GM13976 (cell line): ENCODE measurements around the gene PROB1.

ENCODE experiments used
- DNase-seq: peaks from one replicate; pipeline ENCODE4 v3.0.0; 2012; ENCODE audit warnings: low spot score
- CTCF ChIP-seq: IDR thresholded peaks from 2 replicates; pipeline ENCODE4 v1.5.1; 2012; ENCODE audit warnings: borderline replicate concordance, mild to moderate bottlenecking; ENCODE audit not compliant: insufficient read depth; ENCODE audit errors: extremely low read depth, missing control alignments, control extremely low read depth
- in situ Hi-C: fragments of 300-500 bp; cut with MboI; formaldehyde crosslinking; loops from one replicate; pipeline ENCODE4 v1.12.0; 2022; ENCODE audit warnings: low sequenced_read_pairs, mixed read lengths, inconsistent platforms; ENCODE audit not compliant: unreplicated experiment

Gene PROB1

GRCh38 chr5:139371482-139372435 lies 23.1 kb downstream of the PROB1 start:
- no peak for TF ChIP-seq CTCF
- in situ Hi-C loops, result no loop called here
- no peak for DNase-seq

GRCh38 chr5:139369181-139369580 lies 25.7 kb downstream of the PROB1 start:
- no peak for TF ChIP-seq CTCF
- in situ Hi-C loops, result no loop called here
- DNase-seq, result no peak

GRCh38 chr5:139368613-139369012 lies 26.3 kb downstream of the PROB1 start:
- DNase-seq, result no peak
- no peak for TF ChIP-seq CTCF
- in situ Hi-C loops, result no loop called here

- in situ Hi-C loops, result no loop called here
- no peak for TF ChIP-seq CTCF
Observed at GRCh38 chr5:139364466-139364865, 30.4 kb downstream of the PROB1 start.

GRCh38 chr5:139363937-139364336 lies 31.0 kb downstream of the PROB1 start:
- in situ Hi-C loops, result no loop called here
- no peak for DNase-seq
- TF ChIP-seq CTCF, result no peak

More at GRCh38 chr5:139364466-139364865, 30.4 kb downstream of the PROB1 start:
- DNase-seq, result no peak

- DNase-seq, result no peak
- in situ Hi-C loops, result no loop called here
- TF ChIP-seq CTCF, result no peak
Observed at GRCh38 chr5:139361835-139362429, 33.0 kb downstream of the PROB1 start.
